ENCODE measurements around the gene PXMP2.
A peak's percentile ranks its signal among the peaks of the same experiment; 100 is the strongest.
"Not testable (repeated sequence)": the region's sequence is repeated elsewhere in the genome, so short reads cannot be mapped to it uniquely, and the experiment has no call there.

Gene PXMP2

GRCh38 chr12:132694888-132695287 lies 7.5 kb downstream of the PXMP2 start:
- not testable (repeated sequence) for DNase-seq (ENCODE audit: low read depth in 2 of 2)

GRCh38 chr12:132695431-132695830 lies 8.0 kb downstream of the PXMP2 start:
- DNase-seq (ENCODE audit: low read depth in 2 of 2) = no peak

GRCh38 chr12:132698341-132698740 lies 11.0 kb downstream of the PXMP2 start:
- DNase-seq (ENCODE audit: low read depth in 2 of 2) = no peak

GRCh38 chr12:132700212-132700822 lies 12.9 kb downstream of the PXMP2 start:
- DNase-seq (ENCODE audit: low read depth in 2 of 2) = no peak

GRCh38 chr12:132702640-132703039 lies 15.3 kb downstream of the PXMP2 start:
- DNase-seq (ENCODE audit: low read depth in 2 of 2) = no peak

GRCh38 chr12:132703641-132704040 lies 16.3 kb downstream of the PXMP2 start:
- no peak for DNase-seq (ENCODE audit: low read depth in 2 of 2)

- no peak for DNase-seq (ENCODE audit: low read depth in 2 of 2)
Observed at GRCh38 chr12:132707241-132707640, 19.9 kb downstream of the PXMP2 start.

- DNase-seq (ENCODE audit: low read depth in 2 of 2) = no peak
Observed at GRCh38 chr12:132708150-132708549, 20.8 kb downstream of the PXMP2 start.

- no peak for DNase-seq (ENCODE audit: low read depth in 2 of 2)
Observed at GRCh38 chr12:132710043-132710404, 22.6 kb downstream of the PXMP2 start.

- peak; percentile 83 to 87 for DNase-seq (ENCODE audit: low read depth in 2 of 2)
Observed at GRCh38 chr12:132710405-132711079, 23.2 kb downstream of the PXMP2 start, which contains the start of gene PGAM5. Gene PGAM5, plus strand, starts transcription at chr12:132710842. Its CDS starts 35 bp downstream, at chr12:132710877.

GRCh38 chr12:132711080-132711843 lies 23.9 kb downstream of the PXMP2 start:
- peak; percentile 15 to 16 for DNase-seq (ENCODE audit: low read depth in 2 of 2)

- no peak for DNase-seq (ENCODE audit: low read depth in 2 of 2)
Observed at GRCh38 chr12:132713123-132713522, 25.7 kb downstream of the PXMP2 start.

- DNase-seq (ENCODE audit: low read depth in 2 of 2) = no peak
Observed at GRCh38 chr12:132715874-132716273, 28.5 kb downstream of the PXMP2 start.

GRCh38 chr12:132716356-132716755 lies 29.0 kb downstream of the PXMP2 start:
- DNase-seq (ENCODE audit: low read depth in 2 of 2) = no peak

GRCh38 chr12:132717011-132717410 lies 29.6 kb downstream of the PXMP2 start:
- no peak for DNase-seq (ENCODE audit: low read depth in 2 of 2)

- no peak for DNase-seq (ENCODE audit: low read depth in 2 of 2)
Observed at GRCh38 chr12:132717531-132718387, 30.4 kb downstream of the PXMP2 start.

- no peak for DNase-seq (ENCODE audit: low read depth in 2 of 2)
Observed at GRCh38 chr12:132718644-132719043, 31.3 kb downstream of the PXMP2 start.

GRCh38 chr12:132719141-132719953 lies 32.0 kb downstream of the PXMP2 start:
- DNase-seq (ENCODE audit: low read depth in 2 of 2) = no peak

- no peak for DNase-seq (ENCODE audit: low read depth in 2 of 2)
Observed at GRCh38 chr12:132719954-132720324, 32.6 kb downstream of the PXMP2 start.

GRCh38 chr12:132720606-132721345 lies 33.4 kb downstream of the PXMP2 start:
- no peak for DNase-seq (ENCODE audit: low read depth in 2 of 2)
